Nucleus accumbens (tissue), 56 donors: Measurements from ENCODE around the gene MCF2L2.
"Not testable (repeated sequence)": the region's sequence is repeated elsewhere in the genome, so short reads cannot be mapped to it uniquely, and the experiment has no call there.

Experiments used
- DNase-seq, 56 donors: peaks; one replicate each; lab custom pipeline; 2025; lab: John Stamatoyannopoulos, UW

MCF2L2 gene

DNA sequence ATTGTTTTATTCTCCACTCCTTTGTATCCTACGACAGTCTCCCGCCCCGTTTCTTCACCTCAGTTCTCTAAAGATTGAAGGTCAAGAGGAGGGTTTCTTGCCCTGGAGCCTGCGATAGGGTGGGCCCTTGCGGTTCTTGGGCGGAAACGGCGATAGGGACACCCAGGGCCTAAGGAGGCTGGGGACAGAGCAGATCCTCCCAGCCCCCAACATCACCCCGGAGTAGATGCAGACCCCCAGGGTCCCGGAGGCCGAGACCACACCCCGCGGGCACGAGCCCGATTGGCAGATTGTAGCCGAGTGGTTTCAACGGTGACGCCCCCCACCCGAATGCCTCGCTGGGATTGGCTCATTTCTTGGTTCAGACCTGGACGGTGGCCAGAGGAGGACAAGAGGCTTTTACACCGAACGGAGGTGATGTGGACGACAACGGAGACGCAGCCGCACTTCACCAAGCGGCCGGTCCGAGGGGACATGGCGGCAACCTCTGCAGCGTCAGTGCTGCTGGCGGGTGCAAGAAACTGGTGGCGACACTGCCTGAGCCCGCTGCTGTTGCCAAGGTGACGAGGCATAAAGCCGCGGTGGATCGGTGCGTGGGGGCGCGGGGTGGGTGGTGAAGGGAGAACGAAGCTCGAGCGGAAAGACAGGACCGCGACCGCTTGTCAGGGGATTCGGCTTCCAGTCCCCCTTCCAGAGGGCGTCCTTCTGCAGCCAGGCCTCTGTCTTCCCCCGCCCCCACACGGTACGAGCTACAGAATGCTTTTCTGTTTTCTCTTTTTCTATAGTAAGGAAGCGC lies 19.0 kb upstream of the MCF2L2 start:
- peak in 55 of 56 donors; percentile 50 to 96 (median 81) for DNase-seq

DNA sequence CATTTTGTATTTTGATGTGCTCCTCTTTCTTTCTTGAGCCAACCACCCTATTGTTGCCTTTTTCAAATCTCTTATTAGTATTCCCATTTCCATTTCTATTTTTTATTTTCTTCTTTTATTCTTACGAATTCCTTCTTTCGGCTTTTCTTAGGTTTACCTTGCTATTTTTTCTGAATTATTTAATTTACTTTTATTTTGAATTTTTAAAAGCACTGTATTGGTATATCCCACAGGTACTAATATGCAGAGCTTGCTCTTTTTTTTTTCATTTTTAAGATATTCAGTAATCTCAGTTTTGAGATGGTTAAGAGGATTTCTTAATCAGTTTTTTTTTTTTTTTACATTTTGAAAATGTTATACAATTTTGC lies 18.4 kb upstream of the MCF2L2 start:
- DNase-seq = no peak

DNA sequence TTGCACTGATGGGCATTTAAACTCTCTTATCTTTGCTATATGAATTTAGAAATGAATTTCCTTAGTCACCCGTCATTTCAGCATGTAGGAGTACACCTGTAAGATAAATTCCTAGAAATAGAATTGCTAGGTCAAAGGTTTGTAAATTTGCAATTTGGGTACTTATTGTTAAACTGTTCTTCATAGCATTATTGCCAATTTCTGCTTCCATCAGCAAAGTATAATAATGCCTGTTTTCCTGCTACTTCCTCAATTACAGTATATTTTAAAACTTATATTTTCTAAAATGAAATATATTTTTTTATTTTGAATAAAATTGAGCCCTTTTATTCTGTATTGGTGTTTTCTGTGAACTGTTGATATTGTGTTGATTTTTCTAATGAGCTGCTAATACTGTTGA lies 16.3 kb upstream of the MCF2L2 start:
- no peak for DNase-seq

DNA sequence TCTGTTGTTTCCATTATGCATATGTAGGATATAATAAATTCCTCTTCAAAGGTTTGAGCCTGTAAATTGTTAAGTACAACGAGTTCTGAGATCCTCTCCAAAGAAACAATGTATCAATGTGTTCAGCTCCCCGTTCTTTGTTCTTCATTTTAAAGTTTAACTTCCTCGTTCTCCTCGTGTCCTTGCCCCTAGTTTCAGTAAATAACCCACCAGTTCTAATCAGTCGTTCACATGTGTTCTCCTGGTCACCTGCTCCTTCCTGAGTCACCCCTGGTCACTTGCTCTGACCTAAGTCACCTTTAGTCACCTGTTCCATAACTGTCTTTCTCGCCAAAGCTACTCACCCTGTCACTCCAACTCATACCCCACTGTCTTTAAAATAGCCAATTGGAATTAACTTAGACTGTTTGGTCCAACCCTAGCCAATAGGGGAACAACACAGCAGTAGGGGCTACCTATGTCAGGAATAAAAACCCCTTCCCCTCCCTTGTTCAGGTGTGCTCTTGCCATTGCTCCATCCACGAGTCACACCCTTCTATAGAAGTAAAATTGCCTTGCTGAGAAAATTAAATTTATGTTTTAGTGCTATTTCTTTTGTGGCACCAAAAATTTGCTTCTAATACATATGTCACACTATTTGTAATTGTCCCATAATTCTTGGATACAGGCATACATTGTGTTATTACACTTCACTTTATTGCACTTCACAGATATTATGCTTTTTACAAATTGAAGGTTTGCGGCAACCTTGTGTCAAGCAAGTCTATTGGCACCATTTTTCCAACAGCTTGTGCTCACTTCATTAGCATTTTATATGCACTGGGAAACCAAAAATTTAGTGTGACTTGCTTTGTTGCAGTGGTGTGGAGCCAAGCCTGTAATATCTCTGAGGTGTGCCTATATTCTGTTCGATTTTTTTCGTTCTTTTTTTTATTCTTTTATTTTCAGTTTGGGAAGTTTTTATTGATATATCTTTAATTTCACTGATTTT lies 15.3 kb upstream of the MCF2L2 start:
- DNase-seq = no peak

- no peak for DNase-seq
Measured at GRCh38 chr3:183442994-183443393, 14.6 kb upstream of the MCF2L2 start.

- not testable (repeated sequence) for DNase-seq
Measured at GRCh38 chr3:183440521-183440920, 12.1 kb upstream of the MCF2L2 start.

- no peak for DNase-seq
Measured at GRCh38 chr3:183439515-183439914, 11.1 kb upstream of the MCF2L2 start.

- no peak for DNase-seq
Measured at GRCh38 chr3:183438735-183439134, 10.3 kb upstream of the MCF2L2 start.

DNA sequence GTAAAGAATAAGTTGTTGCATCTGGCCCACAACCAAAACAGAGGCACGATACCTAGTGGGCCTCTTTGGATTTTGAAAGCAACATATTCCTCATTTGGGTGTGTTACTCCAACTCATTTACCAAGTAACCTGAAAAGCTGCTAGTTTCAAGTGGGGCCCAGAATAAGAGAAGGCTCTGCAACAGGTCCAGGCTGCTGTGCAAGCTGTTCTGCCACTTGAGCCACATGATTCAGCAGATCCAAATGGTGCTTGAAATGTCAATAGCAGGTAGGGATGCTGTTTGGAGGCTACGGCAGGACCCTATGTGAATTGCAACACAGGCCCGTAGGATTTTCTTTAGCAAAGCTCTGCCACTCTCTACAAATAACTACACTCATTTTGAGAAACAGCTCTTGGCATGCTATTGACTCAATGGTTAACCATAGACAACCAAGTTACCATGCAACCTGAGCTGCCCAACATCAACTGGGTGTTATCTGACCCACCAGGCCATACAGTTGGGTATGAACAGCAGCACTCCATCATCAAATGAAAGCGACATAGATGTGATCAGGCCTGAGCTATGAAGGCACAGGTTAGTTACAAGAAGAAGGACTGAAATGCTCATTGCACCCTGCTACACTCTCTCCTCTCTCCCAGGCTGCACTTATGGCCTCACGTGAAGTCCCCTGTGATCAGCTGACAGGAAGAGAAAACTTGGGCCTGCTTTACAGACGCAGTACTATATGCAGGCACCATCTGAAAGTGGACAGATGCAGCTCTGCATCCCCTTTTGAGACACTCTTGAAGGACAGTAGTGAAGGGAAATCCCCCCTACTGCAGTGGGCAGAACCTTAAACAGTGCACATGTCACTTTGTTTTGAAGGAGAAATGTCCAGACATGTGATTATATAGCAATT lies 9.5 kb upstream of the MCF2L2 start:
- DNase-seq = no peak

GRCh38 chr3:183437061-183437460 lies 8.6 kb upstream of the MCF2L2 start:
- no peak for DNase-seq

GRCh38 chr3:183435661-183436060 lies 7.2 kb upstream of the MCF2L2 start:
- no peak for DNase-seq

- no peak for DNase-seq
Measured at GRCh38 chr3:183434992-183435391, 6.6 kb upstream of the MCF2L2 start.

DNA sequence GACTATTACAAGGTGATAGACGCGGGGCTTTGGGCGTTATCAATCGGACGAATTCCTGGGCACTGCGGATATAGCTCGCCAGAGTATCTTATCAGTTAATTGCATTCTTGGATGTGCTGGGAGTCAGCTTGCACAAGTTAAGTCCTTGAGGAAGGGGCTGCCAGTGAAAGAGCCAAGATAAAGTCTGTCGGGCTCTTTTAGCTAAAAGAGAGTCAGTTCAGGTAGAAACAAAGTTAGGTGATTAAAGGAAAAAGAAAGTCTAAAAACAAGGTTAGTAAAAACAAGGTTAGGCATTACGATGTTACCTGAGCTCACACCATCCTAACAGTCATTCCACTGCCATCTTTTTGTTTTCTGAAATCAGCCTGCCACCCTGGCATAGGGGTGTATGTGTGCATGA lies 6.1 kb upstream of the MCF2L2 start:
- DNase-seq = no peak

- no peak for DNase-seq
Measured at GRCh38 chr3:183430325-183430957, 2.0 kb upstream of the MCF2L2 start.

GRCh38 chr3:183427876-183428446 lies 458 bp downstream of the MCF2L2 start:
- DNase-seq = peak in 53 of 56 donors; percentile 4 to 82 (median 51)

DNA sequence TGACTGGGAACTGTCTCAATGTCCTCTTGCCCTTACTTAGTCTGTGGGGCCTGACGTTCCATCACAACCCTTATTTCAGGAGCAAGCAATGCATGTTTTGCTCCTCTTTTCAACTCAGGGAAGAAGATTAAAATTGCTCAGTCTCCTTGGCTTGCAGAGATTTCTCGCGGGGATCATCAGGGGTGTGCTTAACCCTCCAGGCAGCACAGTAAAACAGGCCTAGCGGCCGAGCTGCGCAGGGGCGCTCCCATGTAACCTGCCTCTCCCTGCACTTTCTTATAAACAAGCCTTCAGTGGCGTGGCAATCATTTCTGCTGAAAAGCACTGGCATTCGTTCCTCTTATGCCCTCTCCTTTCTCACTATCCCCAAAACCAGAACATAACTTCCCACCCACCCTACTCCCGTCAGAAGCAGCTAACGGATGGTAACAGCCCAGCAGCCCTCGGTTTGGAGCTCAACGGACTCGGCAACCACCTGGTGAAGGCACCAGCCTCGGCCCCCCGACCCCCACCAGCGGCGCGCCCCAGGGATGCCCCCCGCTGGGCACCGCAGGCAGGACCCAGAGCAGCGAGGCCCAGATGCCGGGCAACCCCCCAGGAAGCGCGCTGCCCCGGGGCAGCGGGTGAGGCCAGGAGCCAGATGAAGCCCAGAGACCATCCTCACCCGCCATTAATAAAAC lies 1.1 kb downstream of the MCF2L2 start:
- DNase-seq = peak in 20 of 56 donors; percentile 4 to 55 (median 27)

GRCh38 chr3:183418807-183419206 lies 9.6 kb downstream of the MCF2L2 start:
- not testable (repeated sequence) for DNase-seq

- no peak for DNase-seq
Measured at GRCh38 chr3:183411216-183411922, 17.1 kb downstream of the MCF2L2 start.
